Measurements from ENCODE around the gene ZBTB5.

- TF ChIP-seq CTCF (conservative IDR thresholded peaks at IDR 0.05; ENCODE audit: low read depth, low read length) = no peak
- TF ChIP-seq EZH2 (IDR thresholded peaks at IDR 0.05; ENCODE audit: borderline replicate concordance, low read depth, low read length, poor library complexity, severe bottlenecking) = no peak
Observed at GRCh38 chr9:37424686-37425297, 40.5 kb downstream of the ZBTB5 start.

All from A673 (cell line).